ENCODE data around the gene SNTA1.
"Not testable (repeated sequence)": the region's sequence is repeated elsewhere in the genome, so short reads cannot be mapped to it uniquely, and the experiment has no call there.

SNTA1 gene

GRCh38 chr20:33470457-33470856, 26.9 kb upstream of the SNTA1 start:
- Histone ChIP-seq H4K20me1 (ENCODE audit: insufficient read depth, low read length) (no peaks in the 10 kb centered on the region), H3K9me3 (ENCODE audit: low read length) (no peaks in the 10 kb centered on the region), H3K9ac (ENCODE audit: low read length) (no peak overlapping the region), H3K36me3 (ENCODE audit: insufficient read depth, low read length) (no peaks in the 10 kb centered on the region), H3K27ac (ENCODE audit: low read depth, low read length, poor library complexity, severe bottlenecking) (no peak overlapping the region), H2AFZ (ENCODE audit: low read length) (no peak overlapping the region), H3K9me2 (ENCODE audit: low read depth, low read length) (no peaks in the 10 kb centered on the region), H3K27me3 (ENCODE audit: insufficient read depth, low read length) (no peaks in the 10 kb centered on the region), H3K4me3 (ENCODE audit: low read depth, low read length, poor library complexity, severe bottlenecking) (no peak overlapping the region), H3K4me1 (ENCODE audit: insufficient read depth, low read length, severe bottlenecking) (peaks cover 15% of the 10 kb centered on the region), H3K4me2 (ENCODE audit: low read length) (no peak overlapping the region), H3F3A (ENCODE audit: insufficient read depth, low read length) (no peaks in the 10 kb centered on the region), H3K79me2 (ENCODE audit: insufficient read depth, low read length) (no peaks in the 10 kb centered on the region)
- no peak for TF ChIP-seq CTCF (IDR thresholded peaks at IDR 0.05; ENCODE audit: low read length)
- no peak for TF ChIP-seq EZH2 (IDR thresholded peaks at IDR 0.05; ENCODE audit: borderline replicate concordance, low read length)

GRCh38 chr20:33466303-33466646, 22.7 kb upstream of the SNTA1 start:
- H3K79me2 ChIP-seq (ENCODE audit: insufficient read depth, low read length): no peaks in the 10 kb centered on the region
- no peaks in the 10 kb centered on the region for H3K27me3 ChIP-seq (ENCODE audit: insufficient read depth, low read length)
- H3K9me3 ChIP-seq (ENCODE audit: low read length): no peaks in the 10 kb centered on the region
- no peaks in the 10 kb centered on the region for H3K9me2 ChIP-seq (ENCODE audit: low read depth, low read length)
- no peak for TF ChIP-seq CTCF (IDR thresholded peaks at IDR 0.05; ENCODE audit: low read length)
- no peak for TF ChIP-seq EZH2 (IDR thresholded peaks at IDR 0.05; ENCODE audit: borderline replicate concordance, low read length)
- H3K27ac ChIP-seq (ENCODE audit: low read depth, low read length, poor library complexity, severe bottlenecking): no peak overlapping the region
- H2AFZ ChIP-seq (ENCODE audit: low read length): no peak overlapping the region
- no peak overlapping the region for H3K4me3 ChIP-seq (ENCODE audit: low read depth, low read length, poor library complexity, severe bottlenecking)
- H3F3A ChIP-seq (ENCODE audit: insufficient read depth, low read length): no peaks in the 10 kb centered on the region
- H3K36me3 ChIP-seq (ENCODE audit: insufficient read depth, low read length): no peaks in the 10 kb centered on the region
- H3K9ac ChIP-seq (ENCODE audit: low read length): no peak overlapping the region
- peaks cover 10% of the 10 kb centered on the region for H3K4me1 ChIP-seq (ENCODE audit: insufficient read depth, low read length, severe bottlenecking)
- no peak overlapping the region for H3K4me2 ChIP-seq (ENCODE audit: low read length)
- no peaks in the 10 kb centered on the region for H4K20me1 ChIP-seq (ENCODE audit: insufficient read depth, low read length)

GRCh38 chr20:33465481-33466302, 22.1 kb upstream of the SNTA1 start:
- Histone ChIP-seq H4K20me1 (ENCODE audit: insufficient read depth, low read length) (no peaks in the 10 kb centered on the region), H2AFZ (ENCODE audit: low read length) (no peak overlapping the region), H3K27ac (ENCODE audit: low read depth, low read length, poor library complexity, severe bottlenecking) (no peak overlapping the region), H3K4me3 (ENCODE audit: low read depth, low read length, poor library complexity, severe bottlenecking) (no peak overlapping the region), H3K9ac (ENCODE audit: low read length) (no peak overlapping the region), H3K36me3 (ENCODE audit: insufficient read depth, low read length) (no peaks in the 10 kb centered on the region), H3K79me2 (ENCODE audit: insufficient read depth, low read length) (no peaks in the 10 kb centered on the region), H3F3A (ENCODE audit: insufficient read depth, low read length) (no peaks in the 10 kb centered on the region), H3K27me3 (ENCODE audit: insufficient read depth, low read length) (no peaks in the 10 kb centered on the region), H3K4me1 (ENCODE audit: insufficient read depth, low read length, severe bottlenecking) (peaks cover 13% of the 10 kb centered on the region), H3K4me2 (ENCODE audit: low read length) (no peak overlapping the region), H3K9me2 (ENCODE audit: low read depth, low read length) (no peaks in the 10 kb centered on the region), H3K9me3 (ENCODE audit: low read length) (no peaks in the 10 kb centered on the region)
- TF ChIP-seq EZH2 (IDR thresholded peaks at IDR 0.05; ENCODE audit: borderline replicate concordance, low read length) (no peak), CTCF (IDR thresholded peaks at IDR 0.05; ENCODE audit: low read length) (no peak)

GRCh38 chr20:33464759-33465158, 21.2 kb upstream of the SNTA1 start:
- H3K9me3 ChIP-seq (ENCODE audit: low read length); H3K4me2 ChIP-seq (ENCODE audit: low read length); H3K4me3 ChIP-seq (ENCODE audit: low read depth, low read length, poor library complexity, severe bottlenecking); H3K9me2 ChIP-seq (ENCODE audit: low read depth, low read length); H3F3A ChIP-seq (ENCODE audit: insufficient read depth, low read length); H3K79me2 ChIP-seq (ENCODE audit: insufficient read depth, low read length); H2AFZ ChIP-seq (ENCODE audit: low read length); H3K36me3 ChIP-seq (ENCODE audit: insufficient read depth, low read length); H3K27ac ChIP-seq (ENCODE audit: low read depth, low read length, poor library complexity, severe bottlenecking); H3K9ac ChIP-seq (ENCODE audit: low read length); H3K27me3 ChIP-seq (ENCODE audit: insufficient read depth, low read length); H4K20me1 ChIP-seq (ENCODE audit: insufficient read depth, low read length): not testable (repeated sequence)
- peaks cover 22% of the 10 kb centered on the region for H3K4me1 ChIP-seq (ENCODE audit: insufficient read depth, low read length, severe bottlenecking)
